Vagina (tissue), 2 donors: Measurements from ENCODE around the gene ECT2L. TPM values are rescaled to one million over a fixed set of nuclear protein-coding genes. Genes with fewer than 3 reads are reported as not detected.

Experiments
- DNase-seq, 2 donors: peaks; one replicate each; pipeline ENCODE4 v3.0.0-alpha.2; 2017; ENCODE audit errors: extremely low spot score in 2 of 2
- H3K27ac ChIP-seq: fragments of 200-600 bp; sonication (generic); one replicate; pipeline ENCODE4 v1.5.1; 2019
- H3K27me3 ChIP-seq: fragments of 200-600 bp; sonication (generic); one replicate; pipeline ENCODE4 v1.5.1; 2019
- H3K36me3 ChIP-seq, 2 donors: fragments of 200-600 bp; sonication (generic); one replicate each; pipeline ENCODE4 v1.5.1; 2017 to 2019
- H3K4me1 ChIP-seq: fragments of 200-600 bp; sonication (generic); one replicate; pipeline ENCODE4 v1.5.1; 2019
- H3K4me3 ChIP-seq, 2 donors: fragments of 200-600 bp; sonication (generic); 1 replicate in 1 of 2; 2 replicates in 1 of 2; pipeline ENCODE4 v1.5.1; 2016 to 2019
- H3K9me3 ChIP-seq: fragments of 200-600 bp; sonication (generic); one replicate; pipeline ENCODE4 v1.5.1; 2019
- CTCF ChIP-seq, 3 experiments: fragments of 450-650 bp in 2 of 3; fragments of 200-600 bp in 1 of 3; sonication (generic) in 1 of 3; IDR thresholded peaks; one replicate each; pipeline ENCODE4 v1.5.1; 2017 to 2019; ENCODE audit warnings: antibody characterized with exemption in 3 of 3, mild to moderate bottlenecking in 2 of 3, moderate library complexity in 2 of 3
- POLR2A ChIP-seq, 2 donors: fragments of 450-650 bp; IDR thresholded peaks; one replicate each; pipeline ENCODE4 v1.6.1; 2017; ENCODE audit warnings: antibody characterized with exemption in 2 of 2, mild to moderate bottlenecking in 2 of 2, moderate library complexity in 2 of 2
- POLR2AphosphoS5 ChIP-seq, 2 donors: sonication (generic); formaldehyde crosslinking; IDR thresholded peaks; one replicate each; pipeline ENCODE4 v1.9.0; 2017; ENCODE audit warnings: antibody characterized with exemption in 2 of 2, mild to moderate bottlenecking in 2 of 2, low read depth in 1 of 2; ENCODE audit not compliant: insufficient read depth in 1 of 2
- intact Hi-C: fragments of 100-400 bp; cut with DNase I; formaldehyde crosslinking; loops from one replicate; pipeline ENCODE4 v1.15.1; 2023
- total RNA-seq: library from RNA; depleted of rRNA; stranded (reverse); fragments of >200 nt; gene quantifications from one replicate; pipeline ENCODE4 v1.2.3, GENCODE V29; 2016

Gene ECT2L
- total RNA-seq, 1 donor from 2014 or later = not detected

- Histone ChIP-seq H3K27ac (no peak overlapping the region), H3K9me3 (no peaks in the 10 kb centered on the region), H3K4me1 (no peaks in the 10 kb centered on the region), H3K4me3 (no peak overlapping the region), H3K36me3 (no peaks in the 10 kb centered on the region), H3K27me3 (no peaks in the 10 kb centered on the region)
- intact Hi-C loops = no loop called here
- DNase-seq = no peak
- TF ChIP-seq CTCF (IDR thresholded peaks at IDR 0.05) (no peak), POLR2AphosphoS5 (IDR thresholded peaks at IDR 0.05; ENCODE audit: insufficient read depth in 1 of 2, low read depth in 1 of 2) (no peak), POLR2A (IDR thresholded peaks at IDR 0.05) (no peak)
Measured at GRCh38 chr6:138833816-138834539, 38.1 kb downstream of the ECT2L start.

DNA sequence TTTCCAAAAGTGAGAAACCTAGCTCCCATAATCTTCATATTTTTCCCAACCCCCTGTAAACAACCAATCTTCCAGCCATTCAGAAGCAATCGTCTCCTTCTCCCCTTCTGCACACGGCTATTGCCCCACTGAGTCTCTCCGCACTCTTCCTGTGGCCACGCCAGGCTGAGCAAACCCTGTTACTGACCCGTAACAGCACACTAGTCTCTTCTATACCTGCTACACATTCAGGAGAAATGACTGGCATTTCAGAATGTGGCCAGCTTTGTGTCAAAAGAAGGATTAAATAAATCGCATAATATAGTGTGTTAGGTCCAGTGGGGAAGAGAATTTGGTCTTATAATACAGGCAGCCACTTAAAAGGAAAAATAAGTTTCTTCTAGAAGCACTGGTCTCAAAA is 41.4 kb downstream of the ECT2L start:
- Histone ChIP-seq H3K27me3 (no peaks in the 10 kb centered on the region), H3K9me3 (no peaks in the 10 kb centered on the region), H3K4me3 (no peak overlapping the region), H3K36me3 (no peaks in the 10 kb centered on the region), H3K27ac (no peak overlapping the region), H3K4me1 (no peaks in the 10 kb centered on the region)
- intact Hi-C loops = no loop called here
- DNase-seq = no peak
- TF ChIP-seq CTCF (IDR thresholded peaks at IDR 0.05) (no peak), POLR2AphosphoS5 (IDR thresholded peaks at IDR 0.05; ENCODE audit: insufficient read depth in 1 of 2, low read depth in 1 of 2) (no peak), POLR2A (IDR thresholded peaks at IDR 0.05) (no peak)

DNA sequence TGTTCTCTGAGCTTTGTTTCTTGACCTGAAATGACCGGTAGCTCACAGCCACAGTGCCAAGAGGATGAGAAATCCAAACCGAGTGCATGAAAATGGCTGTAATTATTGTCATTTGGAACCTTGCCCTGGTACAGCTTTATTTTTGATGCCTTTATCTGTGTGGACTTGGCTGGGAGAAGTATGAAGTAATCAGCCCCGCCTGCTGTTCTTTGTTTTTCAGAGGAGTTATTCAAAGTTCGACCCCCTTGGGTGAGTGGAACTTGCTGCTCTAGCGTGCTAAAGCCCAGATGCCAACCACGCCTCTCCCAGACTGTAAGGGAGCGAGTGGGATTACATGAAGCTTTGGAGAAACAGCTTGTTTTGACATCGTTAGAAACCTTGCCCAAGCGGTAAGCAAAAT is 48.3 kb downstream of the ECT2L start:
- intact Hi-C loops = no loop called here
- peaks cover 8% of the 10 kb centered on the region for H3K4me1 ChIP-seq
- TF ChIP-seq POLR2AphosphoS5 (IDR thresholded peaks at IDR 0.05; ENCODE audit: insufficient read depth in 1 of 2, low read depth in 1 of 2) = no peak
- TF ChIP-seq POLR2A (IDR thresholded peaks at IDR 0.05) = no peak
- no peak for TF ChIP-seq CTCF (IDR thresholded peaks at IDR 0.05)
- DNase-seq = no peak
- H3K36me3 ChIP-seq = no peaks in the 10 kb centered on the region
- no peaks in the 10 kb centered on the region for H3K27me3 ChIP-seq
- no peak overlapping the region for H3K4me3 ChIP-seq
- no peaks in the 10 kb centered on the region for H3K9me3 ChIP-seq
- no peak overlapping the region for H3K27ac ChIP-seq

DNA sequence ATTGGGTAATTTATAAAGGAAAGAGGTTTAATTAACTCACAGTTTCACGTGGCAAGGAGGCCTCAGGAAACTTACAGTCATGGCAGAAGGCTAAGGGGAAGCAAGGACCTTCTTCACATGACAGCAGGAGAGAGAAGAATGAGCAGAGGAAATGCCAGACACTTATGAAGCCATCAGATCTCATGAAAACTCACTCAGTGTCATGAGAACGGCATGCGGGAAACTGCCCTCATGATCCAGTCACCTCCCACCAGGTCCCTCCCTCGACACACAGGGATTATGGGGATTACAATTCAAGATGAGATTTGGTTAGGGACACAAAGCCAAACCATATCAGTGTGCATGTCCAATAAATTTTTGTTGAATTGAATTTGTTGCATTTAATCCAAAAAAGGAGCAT is 52.0 kb downstream of the ECT2L start:
- Histone ChIP-seq H3K4me3 (no peak overlapping the region), H3K27me3 (no peaks in the 10 kb centered on the region), H3K4me1 (peaks cover 8% of the 10 kb centered on the region), H3K36me3 (no peaks in the 10 kb centered on the region), H3K27ac (no peak overlapping the region), H3K9me3 (no peaks in the 10 kb centered on the region)
- intact Hi-C loops = no loop called here
- TF ChIP-seq POLR2AphosphoS5 (IDR thresholded peaks at IDR 0.05; ENCODE audit: insufficient read depth in 1 of 2, low read depth in 1 of 2) = no peak
- no peak for DNase-seq

- intact Hi-C loops = no loop called here
- no peak for DNase-seq
- Histone ChIP-seq H3K4me3 (no peak overlapping the region), H3K27me3 (no peaks in the 10 kb centered on the region), H3K4me1 (peaks cover 8% of the 10 kb centered on the region), H3K27ac (no peak overlapping the region), H3K9me3 (no peaks in the 10 kb centered on the region), H3K36me3 (no peaks in the 10 kb centered on the region)
- TF ChIP-seq POLR2A (IDR thresholded peaks at IDR 0.05) (no peak), CTCF (IDR thresholded peaks at IDR 0.05) (no peak), POLR2AphosphoS5 (IDR thresholded peaks at IDR 0.05; ENCODE audit: insufficient read depth in 1 of 2, low read depth in 1 of 2) (no peak)
Measured at GRCh38 chr6:138848461-138848860, 52.6 kb downstream of the ECT2L start.
